Stimulated activated CD8-positive, alpha-beta memory T cell treated with anti-CD3 and anti-CD28 coated beads, Interleukin-2, amount 100 ng/mL, for 1 hour (primary cell): ENCODE measurements around the gene SMIM45.

Experiments
- DNase-seq, 2 donors: peaks; one replicate each; pipeline ENCODE4 v3.0.0-alpha.2; 2020; ENCODE audit warnings: low read depth in 2 of 2

SMIM45 gene

DNA sequence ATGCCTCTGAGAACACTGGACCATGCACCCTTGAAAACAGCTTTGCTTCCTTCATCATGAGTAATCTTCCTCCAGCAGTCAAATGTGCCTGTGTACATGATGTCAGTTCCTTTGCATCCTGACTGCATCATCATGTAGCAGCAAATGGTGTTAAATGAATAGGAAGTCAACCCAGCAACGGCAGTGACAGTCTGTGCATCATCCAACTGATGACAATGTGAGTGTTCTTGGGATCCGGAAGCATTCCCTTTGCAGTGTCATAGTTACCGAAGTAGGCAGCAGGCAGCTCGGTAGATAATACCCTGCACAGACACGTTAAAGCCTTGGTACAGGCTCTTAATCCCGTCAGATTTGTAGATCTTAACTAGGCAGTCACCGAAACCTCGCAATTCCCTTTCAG lies 49.2 kb downstream of the SMIM45 start:
- DNase-seq: no peak

DNA sequence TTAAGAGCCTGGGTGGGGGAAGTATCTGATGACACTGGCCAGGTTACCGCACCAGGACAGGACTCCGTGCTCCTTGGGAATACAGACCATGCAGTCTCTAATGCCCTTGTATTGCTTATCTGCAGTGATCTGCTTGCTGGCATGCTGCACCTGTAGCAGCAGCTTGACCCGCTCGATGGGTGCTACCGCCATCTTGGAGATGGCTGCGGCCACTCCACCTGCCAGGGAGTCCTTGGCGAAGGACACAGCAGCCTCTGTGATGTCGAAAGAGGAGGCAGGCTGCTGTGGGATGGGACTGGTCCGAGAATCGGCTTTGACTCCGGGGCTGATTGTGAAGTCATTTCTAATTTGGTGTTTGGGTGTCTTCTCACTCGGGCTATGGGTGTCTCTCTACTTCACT lies 49.8 kb downstream of the SMIM45 start:
- DNase-seq: no peak

DNA sequence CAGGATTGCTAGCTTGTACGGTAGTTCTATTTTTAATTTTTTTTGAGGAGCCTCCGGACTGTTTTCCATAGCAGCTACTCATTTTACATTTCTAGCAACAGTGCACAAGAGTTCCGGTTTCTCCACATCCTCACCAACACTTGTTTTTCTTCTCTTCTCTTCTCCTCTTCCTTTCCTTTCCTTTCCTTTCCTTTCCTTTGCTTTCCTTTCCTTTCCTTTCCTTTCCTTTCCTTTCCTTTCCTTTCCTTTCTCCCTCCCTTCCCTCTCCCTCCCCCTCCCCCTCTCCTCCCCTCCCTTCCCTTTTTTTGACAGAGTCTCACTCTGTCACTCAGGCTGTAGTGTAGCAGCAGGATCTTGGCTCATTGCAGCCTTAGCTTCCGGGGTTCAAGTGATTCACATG lies 56.0 kb downstream of the SMIM45 start:
- no peak for DNase-seq
